Astrocyte (in vitro differentiated cells and primary cell): Measurements from ENCODE around the gene RSRP1. TPM values are rescaled to one million over a fixed set of nuclear protein-coding genes. Genes with fewer than 3 reads are reported as not detected.

Experiments used
- DNase-seq: peaks from one replicate; pipeline ENCODE4 v3.0.0-alpha.2; 2010; ENCODE audit warnings: low read depth
- FAIRE-seq: peaks from 2 replicates; lab custom pipeline; 2011; peaks lifted over from hg19 to GRCh38; lab: Jason Lieb, UNC
- H2AFZ ChIP-seq: 2 replicates; pipeline ENCODE4 v1.6.0; 2012; ENCODE audit warnings: low read depth, low read length, inconsistent platforms
- H3K27ac ChIP-seq: 2 replicates; pipeline ENCODE4 v1.5.1; 2011; ENCODE audit warnings: low read depth, low read length, inconsistent platforms
- H3K27me3 ChIP-seq: 2 replicates; pipeline ENCODE4 v1.6.0; 2011; ENCODE audit warnings: low read length, inconsistent platforms; ENCODE audit not compliant: insufficient read depth
- H3K36me3 ChIP-seq: 2 replicates; pipeline ENCODE4 v1.5.1; 2011; ENCODE audit warnings: low read length, inconsistent platforms; ENCODE audit not compliant: insufficient read depth
- H3K4me1 ChIP-seq: 2 replicates; pipeline ENCODE4 v1.5.1; 2011; ENCODE audit warnings: low read length, inconsistent platforms; ENCODE audit not compliant: insufficient read depth
- H3K4me2 ChIP-seq: 2 replicates; pipeline ENCODE4 v1.6.0; 2012; ENCODE audit warnings: low read length, inconsistent platforms
- H3K4me3 ChIP-seq: 2 replicates; pipeline ENCODE4 v1.5.1; 2011; ENCODE audit warnings: low read depth, mild to moderate bottlenecking, low read length, inconsistent platforms; ENCODE audit not compliant: insufficient read depth
- H3K79me2 ChIP-seq: 2 replicates; pipeline ENCODE4 v1.6.0; 2012; ENCODE audit warnings: mild to moderate bottlenecking, low read length, inconsistent platforms; ENCODE audit not compliant: insufficient read depth
- H3K9ac ChIP-seq: 2 replicates; pipeline ENCODE4 v1.6.0; 2012; ENCODE audit warnings: mild to moderate bottlenecking, low read length, inconsistent platforms
- H3K9me3 ChIP-seq: 2 replicates; pipeline ENCODE4 v1.5.1; 2012; ENCODE audit warnings: low read depth, mild to moderate bottlenecking, low read length, inconsistent platforms; ENCODE audit not compliant: insufficient read depth
- H4K20me1 ChIP-seq: 2 replicates; pipeline ENCODE4 v1.6.0; 2012; ENCODE audit warnings: low read length, inconsistent platforms; ENCODE audit not compliant: insufficient read depth
- H3K27ac Mint-ChIP-seq: one replicate; pipeline ENCODE4 v1.8.0; 2021; ENCODE audit warnings: mild to moderate bottlenecking, mixed read lengths; ENCODE audit not compliant: unreplicated experiment
- H3K27me3 Mint-ChIP-seq: one replicate; pipeline ENCODE4 v1.8.0; 2021; ENCODE audit warnings: low read depth, mixed read lengths; ENCODE audit not compliant: unreplicated experiment
- H3K36me3 Mint-ChIP-seq: one replicate; pipeline ENCODE4 v1.8.0; 2021; ENCODE audit warnings: low read depth, mixed read lengths; ENCODE audit not compliant: unreplicated experiment
- H3K4me1 Mint-ChIP-seq: one replicate; pipeline ENCODE4 v1.8.0; 2021; ENCODE audit warnings: low read depth, mixed read lengths; ENCODE audit not compliant: unreplicated experiment
- H3K4me3 Mint-ChIP-seq: one replicate; pipeline ENCODE4 v1.8.0; 2021; ENCODE audit warnings: mild to moderate bottlenecking, moderate library complexity, mixed read lengths; ENCODE audit not compliant: unreplicated experiment
- H3K9me3 Mint-ChIP-seq: one replicate; pipeline ENCODE4 v1.8.0; 2021; ENCODE audit warnings: mild to moderate bottlenecking, mixed read lengths; ENCODE audit not compliant: unreplicated experiment
- CTCF ChIP-seq: IDR thresholded peaks from 2 replicates; pipeline ENCODE4 v1.5.1; 2011; ENCODE audit warnings: low read depth, mild to moderate bottlenecking, inconsistent platforms, low read length, moderate library complexity; ENCODE audit not compliant: insufficient read depth
- EZH2 ChIP-seq: IDR thresholded peaks from 2 replicates; pipeline ENCODE4 v1.6.1; 2012; ENCODE audit warnings: mild to moderate bottlenecking, low read length, inconsistent platforms; ENCODE audit not compliant: insufficient read depth
- total RNA-seq: library from RNA; stranded (reverse); gene quantifications from 2 replicates; pipeline ENCODE4 v1.2.1, GENCODE V29; 2021

Gene RSRP1
- total RNA-seq, 1 donor from 2014 or later = 88.3 TPM

DNA sequence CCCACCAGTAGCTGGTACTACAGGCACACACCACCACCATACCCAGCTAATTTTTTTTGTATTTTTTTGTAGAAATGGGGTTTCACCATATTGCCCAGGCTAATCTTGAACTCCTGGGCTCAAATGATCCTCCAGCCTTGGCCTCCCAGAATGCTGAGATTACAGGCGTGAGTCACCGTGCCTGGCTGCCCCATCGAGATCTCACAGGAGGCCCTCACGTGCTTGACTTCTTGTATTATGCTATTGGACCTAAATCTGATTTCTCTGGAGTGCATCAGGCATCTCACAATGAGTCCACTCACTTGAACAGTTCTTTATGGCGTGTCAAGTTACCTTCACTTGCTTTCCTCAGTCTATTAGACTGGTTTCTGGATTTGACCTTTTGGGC lies 9.3 kb upstream of the RSRP1 start:
- peak overlapping the region; percentile 3 for H3K27ac ChIP-seq
- H3K4me3 ChIP-seq = no peak overlapping the region
- H2AFZ ChIP-seq = no peak overlapping the region
- no peak for TF ChIP-seq CTCF
- TF ChIP-seq EZH2 = no peak
- Mint-ChIP-seq H3K4me3 (no peak overlapping the region), H3K36me3 (no peaks in the 10 kb centered on the region), H3K27me3 (no peaks in the 10 kb centered on the region), H3K4me1 (peaks cover 3% of the 10 kb centered on the region), H3K27ac (no peak overlapping the region), H3K9me3 (no peaks in the 10 kb centered on the region)
- H3K27me3 ChIP-seq = no peaks in the 10 kb centered on the region
- H4K20me1 ChIP-seq = no peaks in the 10 kb centered on the region
- no peak for DNase-seq
- no peaks in the 10 kb centered on the region for H3K9me3 ChIP-seq
- H3K79me2 ChIP-seq = no peaks in the 10 kb centered on the region
- H3K4me2 ChIP-seq = no peak overlapping the region
- no peak for FAIRE-seq
- H3K36me3 ChIP-seq = no peaks in the 10 kb centered on the region
- H3K4me1 ChIP-seq = no peaks in the 10 kb centered on the region
- H3K9ac ChIP-seq = no peak overlapping the region

DNA sequence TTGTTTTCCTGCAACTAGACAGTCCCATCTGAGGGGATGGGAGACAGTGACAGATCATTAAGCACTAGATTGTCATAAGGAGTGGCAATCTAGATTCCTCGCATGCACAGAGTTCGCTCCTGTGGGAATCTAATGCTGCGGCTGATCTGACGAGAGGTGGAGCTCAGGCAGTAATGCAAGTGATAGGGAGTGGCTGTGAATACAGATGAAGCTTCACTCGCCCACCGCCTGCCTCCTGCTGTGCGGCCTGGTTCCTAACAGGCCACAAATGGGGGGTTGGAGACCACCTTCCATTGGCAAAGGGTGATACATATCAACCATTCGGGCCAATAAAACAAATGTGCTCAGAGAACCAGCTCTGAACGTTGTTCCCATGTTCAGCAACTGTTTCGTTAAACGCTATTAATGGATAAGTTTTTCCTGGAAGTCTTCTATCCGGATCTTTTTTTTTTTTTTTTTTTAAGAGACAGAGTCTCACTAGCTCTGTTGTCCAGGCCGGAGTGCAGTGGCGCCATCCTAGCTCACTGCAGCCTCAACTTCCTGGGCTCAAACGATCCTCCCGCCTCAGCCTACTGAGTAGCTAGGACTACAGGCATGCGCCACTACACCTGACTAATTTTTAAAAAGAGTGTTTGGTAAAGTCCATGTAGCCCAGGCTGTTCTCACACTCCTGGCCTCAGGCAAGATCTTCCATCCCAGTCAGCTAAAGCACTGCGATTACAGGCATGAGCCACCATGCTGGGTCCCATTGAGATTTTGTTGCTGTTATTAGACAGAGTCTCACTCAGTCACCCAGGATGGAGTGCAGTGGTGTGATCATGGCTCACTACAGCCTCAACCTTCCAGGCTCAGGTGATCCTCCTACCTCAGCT lies 8.7 kb upstream of the RSRP1 start:
- H3K4me1 ChIP-seq = no peaks in the 10 kb centered on the region
- Mint-ChIP-seq H3K9me3 (no peaks in the 10 kb centered on the region), H3K36me3 (no peaks in the 10 kb centered on the region), H3K4me3 (no peak overlapping the region), H3K27me3 (no peaks in the 10 kb centered on the region), H3K4me1 (peaks cover 3% of the 10 kb centered on the region), H3K27ac (no peak overlapping the region)
- H3K36me3 ChIP-seq = no peaks in the 10 kb centered on the region
- H3K9ac ChIP-seq = no peak overlapping the region
- no peaks in the 10 kb centered on the region for H3K27me3 ChIP-seq
- H2AFZ ChIP-seq = no peak overlapping the region
- H4K20me1 ChIP-seq = no peaks in the 10 kb centered on the region
- no peak overlapping the region for H3K4me3 ChIP-seq
- TF ChIP-seq EZH2 (no peak), CTCF (no peak)
- FAIRE-seq (no peak), DNase-seq (no peak)
- no peak overlapping the region for H3K27ac ChIP-seq
- H3K4me2 ChIP-seq = no peak overlapping the region
- H3K9me3 ChIP-seq = no peaks in the 10 kb centered on the region
- H3K79me2 ChIP-seq = no peaks in the 10 kb centered on the region

DNA sequence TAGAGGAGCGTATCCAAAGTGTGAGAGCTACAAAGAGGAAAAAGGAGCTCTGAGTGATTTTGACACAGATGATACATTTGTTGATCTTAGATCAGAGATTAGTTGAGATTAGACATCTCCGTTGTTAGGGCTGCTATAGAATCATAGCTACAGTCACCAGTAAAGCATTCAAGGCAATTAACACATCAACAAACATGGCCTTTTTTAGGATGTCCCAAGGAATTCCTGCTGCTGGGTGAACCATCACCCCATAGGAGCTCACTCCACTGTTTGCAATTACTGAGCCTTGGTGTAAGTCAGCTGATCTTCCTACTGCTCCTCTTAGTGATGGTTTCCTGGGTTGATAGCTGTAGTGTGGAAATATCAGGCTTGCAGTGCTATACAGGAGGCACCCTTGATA lies 6.7 kb upstream of the RSRP1 start:
- TF ChIP-seq EZH2 (no peak), CTCF (no peak)
- Histone ChIP-seq H3K4me3 (no peak overlapping the region), H2AFZ (no peak overlapping the region), H3K27me3 (no peaks in the 10 kb centered on the region), H3K4me2 (no peak overlapping the region), H3K36me3 (no peaks in the 10 kb centered on the region), H3K4me1 (no peaks in the 10 kb centered on the region), H3K9ac (no peak overlapping the region), H3K27ac (no peak overlapping the region), H3K79me2 (no peaks in the 10 kb centered on the region), H3K9me3 (no peaks in the 10 kb centered on the region), H4K20me1 (no peaks in the 10 kb centered on the region)
- H3K4me3 Mint-ChIP-seq = no peak overlapping the region
- no peaks in the 10 kb centered on the region for H3K9me3 Mint-ChIP-seq
- H3K4me1 Mint-ChIP-seq = peaks cover 3% of the 10 kb centered on the region
- FAIRE-seq (peak; percentile 85), DNase-seq (peak; percentile 58)
- H3K36me3 Mint-ChIP-seq = no peaks in the 10 kb centered on the region
- no peaks in the 10 kb centered on the region for H3K27me3 Mint-ChIP-seq
- no peak overlapping the region for H3K27ac Mint-ChIP-seq
